Activated CD4-positive, CD25-positive, alpha-beta regulatory T cell (primary cell): Measurements from ENCODE around the gene SLC22A4.

ENCODE experiments used
- DNase-seq, 4 experiments: peaks; one replicate each; lab custom pipeline; 2025; lab: John Stamatoyannopoulos, UW

Gene SLC22A4

DNA sequence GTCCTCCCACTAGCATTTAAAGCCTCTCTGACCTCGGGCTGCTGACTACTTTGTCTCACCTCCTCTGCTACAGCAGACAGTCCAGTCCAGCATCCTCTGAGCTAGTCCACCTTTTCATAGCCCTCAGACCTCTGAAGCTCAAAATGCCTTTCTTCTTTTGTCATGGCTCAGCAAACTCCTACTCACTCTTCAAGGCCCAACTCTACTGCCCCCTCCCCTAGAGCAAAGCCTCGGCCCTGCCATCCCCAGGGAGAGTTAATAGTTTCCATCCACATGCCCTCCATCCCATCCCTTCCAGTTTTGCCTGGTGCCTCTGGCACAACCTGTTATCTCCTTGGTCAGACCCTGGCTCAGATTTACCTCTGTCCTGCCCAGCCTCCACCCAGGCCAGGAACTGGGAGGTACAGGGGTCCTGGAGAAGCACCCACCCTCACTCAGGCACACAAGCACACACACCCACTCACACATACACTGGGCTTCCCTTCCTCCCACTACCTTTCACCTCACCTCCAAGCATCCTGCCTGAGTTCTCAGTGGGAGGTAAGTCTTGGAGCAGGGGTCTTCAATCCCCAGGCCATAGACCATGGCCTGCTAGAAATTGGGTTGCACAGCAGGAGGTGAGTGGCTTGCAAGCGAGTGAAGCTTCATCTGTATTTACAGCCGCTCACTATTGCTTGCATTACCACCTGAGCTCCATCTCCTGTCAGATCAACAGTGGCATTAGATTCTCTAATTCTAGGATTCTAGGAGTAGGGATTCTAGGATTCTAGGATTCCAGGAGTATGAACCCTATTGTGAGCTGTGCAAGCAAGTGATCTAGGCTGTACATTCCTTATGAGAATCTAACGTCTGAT, 18.6 kb upstream of the SLC22A4 start:
- DNase-seq = no peak

DNA sequence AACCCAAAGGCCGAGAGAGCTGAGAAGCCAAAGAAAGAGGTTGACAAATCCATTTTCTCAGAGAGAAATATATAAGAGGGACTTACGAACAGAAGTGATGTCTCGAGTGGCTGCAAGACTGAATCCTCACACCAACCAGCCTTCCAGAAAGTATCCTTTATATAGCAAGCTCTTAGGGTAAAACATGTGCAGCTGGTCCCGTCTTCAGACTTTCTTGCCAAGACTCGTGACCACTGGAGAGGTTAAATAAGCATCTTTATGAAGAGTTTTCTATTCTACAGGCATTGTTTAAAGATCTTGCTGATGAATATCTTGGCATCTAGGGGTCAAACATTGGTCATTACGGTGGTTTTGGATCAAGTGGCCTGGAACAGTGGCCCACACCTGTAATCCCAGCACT, 16.9 kb upstream of the SLC22A4 start:
- DNase-seq = no peak

DNA sequence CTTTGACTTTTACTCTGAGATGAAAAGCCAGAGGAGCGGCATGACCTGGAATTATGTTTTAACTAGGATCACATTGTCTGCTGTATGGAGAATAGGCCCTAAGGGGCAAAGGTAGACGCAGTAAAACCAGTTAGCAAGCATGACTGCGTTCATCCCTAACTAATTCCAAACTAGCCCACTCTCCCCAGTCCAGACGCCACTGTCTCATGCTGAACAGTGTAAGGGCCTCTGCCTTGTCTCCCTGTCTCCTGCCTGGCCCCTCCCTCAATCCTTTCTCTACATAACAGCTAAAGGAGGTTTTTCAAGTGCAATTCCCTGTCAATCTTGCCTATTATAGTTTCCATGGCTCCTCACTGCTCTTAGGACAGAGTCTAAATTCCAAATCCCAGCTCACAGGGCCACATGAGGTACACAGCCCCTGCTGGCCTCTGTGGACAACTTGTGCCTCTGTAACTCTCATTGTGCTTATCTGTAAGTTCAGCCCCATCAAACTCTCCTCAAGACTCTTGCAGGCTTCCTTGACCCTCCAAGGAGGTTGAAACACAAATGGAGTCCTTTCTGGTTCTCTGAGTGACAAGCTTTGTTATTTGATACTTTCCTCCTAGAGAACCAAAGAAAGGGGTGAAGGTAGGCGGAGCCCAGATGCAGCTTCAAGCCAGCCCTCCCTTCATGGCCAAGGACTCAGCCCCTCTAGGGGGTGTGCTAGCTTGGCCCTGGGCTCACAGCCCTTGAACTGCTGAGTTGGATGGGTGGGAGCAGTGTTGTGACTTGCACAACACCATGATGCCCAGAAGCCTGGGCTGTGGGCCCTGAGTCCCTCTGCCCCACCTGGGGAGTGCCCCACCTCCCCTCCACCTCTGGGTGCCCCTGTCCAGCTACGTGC, 16.0 kb upstream of the SLC22A4 start:
- DNase-seq = no peak

DNA sequence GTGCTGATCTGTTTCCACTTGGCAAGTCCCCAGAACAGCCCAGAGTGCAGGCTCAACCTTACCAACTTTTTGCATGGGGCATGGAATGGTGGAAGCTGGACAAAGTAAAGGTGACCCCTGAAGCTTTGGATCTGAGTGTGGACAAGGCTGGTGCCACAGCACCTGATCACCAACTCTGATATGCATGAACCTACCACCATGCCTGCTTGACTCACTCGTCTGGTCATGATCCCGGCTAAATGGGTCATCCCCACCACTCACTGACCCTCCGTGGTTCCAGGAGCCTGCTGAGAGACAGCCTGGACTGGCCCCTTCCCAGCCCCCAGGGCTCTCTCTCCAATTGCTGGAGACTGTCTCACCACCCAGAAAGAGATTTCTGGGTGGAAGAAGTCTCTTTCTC, 14.4 kb upstream of the SLC22A4 start:
- no peak for DNase-seq

DNA sequence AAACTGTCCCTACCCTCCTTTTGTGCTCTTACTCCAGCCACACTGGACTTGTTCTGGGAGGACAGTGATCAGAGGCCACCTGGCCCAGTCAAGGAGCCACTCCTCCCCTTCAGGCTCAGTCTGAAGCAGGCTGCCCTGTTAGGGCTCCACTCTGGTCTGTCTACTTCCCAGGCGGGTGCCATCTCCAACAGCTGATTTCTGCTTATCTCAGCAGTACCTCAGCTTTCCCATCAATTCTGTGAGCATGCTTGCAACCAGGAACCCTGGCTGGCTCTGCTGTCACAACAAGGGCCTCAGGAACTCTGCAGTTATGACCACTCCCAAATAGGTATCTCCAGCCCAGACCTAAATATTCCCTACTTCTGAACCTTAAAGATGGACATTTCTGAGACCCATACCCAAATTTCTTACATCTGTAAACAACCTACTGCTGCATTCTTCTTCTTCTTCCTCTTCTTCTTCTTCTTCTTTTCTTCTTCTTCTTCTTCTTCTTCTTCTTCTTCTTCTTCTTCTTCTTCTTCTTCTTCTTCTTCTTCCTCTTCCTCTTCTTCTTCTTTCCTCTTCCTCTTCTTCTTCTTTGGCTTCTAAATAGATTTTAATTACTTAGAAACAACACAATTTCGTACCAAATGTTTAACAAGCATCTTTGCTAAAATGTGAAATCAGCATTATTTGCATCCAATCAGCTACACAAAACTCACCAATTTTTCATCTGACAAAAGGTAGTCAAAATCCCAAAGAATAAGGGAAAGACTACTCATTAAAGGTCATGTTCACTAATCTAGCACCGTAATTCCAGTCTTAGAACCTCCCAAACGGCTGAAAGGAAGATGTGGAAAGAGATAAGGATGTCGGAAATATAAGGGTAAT, 13.6 kb upstream of the SLC22A4 start:
- DNase-seq = no peak

DNA sequence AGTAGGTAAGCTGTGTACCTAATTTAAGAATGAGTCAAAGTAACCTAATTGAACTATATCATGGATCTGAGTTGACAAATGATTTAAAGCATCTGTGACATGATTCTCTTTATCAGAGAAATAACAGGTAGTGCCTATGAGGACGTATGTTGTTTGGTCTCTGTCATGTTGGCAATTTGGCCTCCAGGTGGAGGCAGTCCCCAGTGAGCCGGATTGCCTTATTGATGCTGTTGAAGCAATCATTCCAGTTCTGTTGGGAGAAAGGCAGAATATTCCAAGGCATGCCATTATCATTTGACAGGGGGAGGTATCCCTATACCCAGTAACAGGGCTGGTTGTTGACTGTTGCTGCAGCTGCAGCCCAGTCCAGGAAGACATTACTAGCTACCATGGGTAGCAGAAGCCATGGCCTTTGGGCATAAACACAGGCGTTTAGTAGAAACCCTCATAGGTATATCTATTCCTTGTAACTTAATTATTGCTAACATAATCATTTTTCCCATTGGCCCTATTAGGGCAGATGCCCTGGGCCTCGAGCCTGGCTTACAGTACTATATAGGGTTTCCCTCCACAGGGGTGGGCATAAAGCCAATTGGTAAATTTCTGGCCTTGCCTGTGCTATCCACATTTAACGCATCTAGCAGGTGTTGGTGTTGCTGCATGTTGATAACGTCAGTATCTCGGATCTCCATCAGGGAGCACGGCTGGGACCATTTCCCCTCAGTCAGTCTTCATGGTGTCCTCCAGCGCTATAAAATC, 12.2 kb upstream of the SLC22A4 start:
- no peak for DNase-seq

DNA sequence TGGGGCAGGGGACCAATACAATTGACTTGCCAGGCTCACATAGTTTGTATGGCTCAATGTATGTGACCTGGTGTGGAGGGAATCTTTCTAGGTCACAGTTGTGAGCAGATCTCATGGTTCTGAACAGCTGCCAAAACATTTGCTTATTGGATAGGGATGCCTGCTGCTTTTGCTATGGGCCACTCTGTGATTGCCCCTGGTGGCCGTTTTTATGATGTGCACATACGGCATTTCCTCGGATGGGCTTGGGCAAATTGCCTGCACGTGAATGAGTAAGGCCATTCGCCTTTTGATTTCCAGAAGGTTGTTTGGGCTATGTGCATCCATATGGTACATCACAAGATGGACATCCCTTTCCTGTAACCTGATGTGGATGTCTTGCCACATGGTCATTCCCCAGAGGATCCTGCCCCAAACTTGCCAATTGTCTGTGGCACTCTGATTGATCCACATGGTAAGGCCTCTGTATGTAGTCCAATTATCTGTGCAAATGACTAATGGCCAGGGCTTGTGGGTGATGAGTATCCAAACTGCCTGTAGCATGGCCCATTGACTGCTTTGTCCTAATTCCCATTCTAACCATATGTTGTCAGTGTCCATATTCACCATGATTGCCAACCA, 10.7 kb upstream of the SLC22A4 start:
- no peak for DNase-seq

DNA sequence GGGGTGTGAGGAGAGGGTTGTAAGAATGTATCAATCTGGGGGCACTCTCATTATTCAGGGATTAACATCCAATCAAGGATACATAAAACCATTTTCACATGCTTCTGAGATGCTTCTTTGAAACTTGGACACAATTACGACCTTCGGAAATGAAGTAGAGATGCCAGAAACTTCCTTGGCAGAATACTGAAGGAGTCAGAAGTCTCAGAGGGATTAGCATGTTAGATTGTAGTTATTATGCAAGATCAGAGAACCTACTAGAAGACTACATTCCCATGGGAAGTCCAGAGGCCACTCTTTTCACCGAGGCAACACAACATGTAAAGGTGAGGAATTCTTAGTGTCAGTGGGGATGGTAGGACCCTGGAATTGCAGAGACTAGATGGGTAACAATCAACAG, 5.1 kb upstream of the SLC22A4 start:
- no peak for DNase-seq

DNA sequence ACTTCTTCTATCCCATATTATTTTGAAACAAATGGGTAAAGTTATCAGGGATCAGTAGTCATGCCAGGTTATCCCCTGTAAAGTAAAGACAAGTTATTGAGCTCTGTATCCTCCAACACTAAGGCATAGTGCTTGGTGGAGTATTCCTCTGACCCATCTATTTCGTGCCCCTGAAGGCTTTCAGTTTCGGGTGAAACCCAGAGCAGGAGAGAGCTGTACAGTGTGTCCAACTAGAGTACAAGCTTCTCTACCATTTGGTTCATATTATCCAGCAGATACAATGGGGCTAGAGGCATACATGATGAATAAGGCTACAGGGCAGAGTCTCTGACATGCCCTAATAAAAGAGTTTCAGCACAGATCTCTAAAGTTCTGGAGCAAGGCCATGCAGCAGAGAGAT, 3.2 kb upstream of the SLC22A4 start:
- DNase-seq = no peak

DNA sequence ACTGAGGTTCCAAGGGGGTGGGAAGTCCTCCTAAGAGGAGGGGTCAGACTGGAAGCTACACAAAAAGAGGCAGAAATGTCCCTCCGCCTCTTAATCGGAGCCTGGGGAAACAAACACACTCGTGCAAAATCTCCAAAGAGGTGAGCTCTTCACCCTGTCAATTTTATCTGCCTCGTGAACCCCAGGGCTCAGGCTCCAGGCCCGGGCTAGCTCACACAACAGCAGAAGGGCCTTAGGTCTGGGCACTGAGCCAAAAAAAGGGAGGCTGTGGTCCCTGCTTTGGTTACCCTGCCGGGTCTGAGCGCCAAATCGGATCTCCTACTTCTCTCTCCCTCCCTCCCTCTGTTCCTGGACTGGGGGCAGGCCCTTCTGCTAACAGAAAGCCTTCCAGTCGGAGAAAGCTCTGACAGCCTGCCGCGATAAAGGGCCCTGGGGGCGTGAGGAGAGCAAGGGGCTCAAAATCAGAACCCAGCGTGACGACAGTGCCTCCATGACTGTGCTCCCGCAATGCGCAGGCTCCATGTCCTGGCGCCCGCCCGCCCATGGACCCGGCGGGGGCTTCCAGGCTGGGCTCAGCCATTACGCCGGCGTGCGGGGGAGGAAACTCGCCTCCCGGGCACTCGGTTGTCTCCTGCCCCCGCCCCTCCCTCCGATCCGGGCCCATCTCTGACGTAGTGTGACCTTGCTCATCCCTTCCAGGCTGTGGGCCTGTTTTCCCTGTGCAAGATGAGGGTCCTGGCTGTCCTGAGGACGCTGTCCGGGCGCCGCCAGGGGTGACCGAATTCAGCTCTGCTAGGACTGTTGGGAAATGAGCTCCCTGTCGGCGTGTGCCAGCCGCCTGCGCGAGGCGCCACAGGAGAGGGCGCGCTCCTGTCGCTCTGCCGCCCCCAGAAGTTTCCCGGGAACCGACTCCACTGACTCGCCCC, 865 bp upstream of the SLC22A4 start:
- peak in 3 of 4 experiments; percentile 6 to 33 (median 29) for DNase-seq

DNA sequence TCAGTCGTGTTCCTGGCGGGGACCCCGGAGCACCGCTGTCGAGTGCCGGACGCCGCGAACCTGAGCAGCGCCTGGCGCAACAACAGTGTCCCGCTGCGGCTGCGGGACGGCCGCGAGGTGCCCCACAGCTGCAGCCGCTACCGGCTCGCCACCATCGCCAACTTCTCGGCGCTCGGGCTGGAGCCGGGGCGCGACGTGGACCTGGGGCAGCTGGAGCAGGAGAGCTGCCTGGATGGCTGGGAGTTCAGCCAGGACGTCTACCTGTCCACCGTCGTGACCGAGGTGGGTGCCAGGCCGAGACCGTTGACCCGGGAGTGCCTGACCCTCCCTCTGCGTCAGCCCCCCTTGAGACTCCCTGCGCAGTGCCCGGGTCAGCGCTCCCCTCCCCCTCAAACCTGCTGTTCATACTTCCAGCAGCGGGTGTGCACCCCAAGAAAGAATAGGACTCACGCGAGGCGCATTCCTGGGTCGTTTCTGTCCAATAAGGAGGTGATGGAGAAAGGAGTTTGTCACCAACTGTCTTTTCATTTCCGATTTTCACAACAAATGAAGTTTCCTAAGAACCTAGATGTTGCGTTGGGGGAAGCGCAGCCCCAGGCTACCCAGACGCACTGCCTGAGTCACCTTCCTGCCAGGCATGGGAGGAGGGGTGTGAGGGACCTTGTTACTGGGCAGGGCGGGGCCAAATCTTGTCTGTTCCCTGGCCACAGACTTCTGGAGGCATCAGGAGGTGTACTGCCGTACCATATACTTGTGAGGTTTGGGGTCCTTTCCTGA, 722 bp downstream of the SLC22A4 start:
- DNase-seq = peak in 2 of 4 experiments; percentile 11 to 24

DNA sequence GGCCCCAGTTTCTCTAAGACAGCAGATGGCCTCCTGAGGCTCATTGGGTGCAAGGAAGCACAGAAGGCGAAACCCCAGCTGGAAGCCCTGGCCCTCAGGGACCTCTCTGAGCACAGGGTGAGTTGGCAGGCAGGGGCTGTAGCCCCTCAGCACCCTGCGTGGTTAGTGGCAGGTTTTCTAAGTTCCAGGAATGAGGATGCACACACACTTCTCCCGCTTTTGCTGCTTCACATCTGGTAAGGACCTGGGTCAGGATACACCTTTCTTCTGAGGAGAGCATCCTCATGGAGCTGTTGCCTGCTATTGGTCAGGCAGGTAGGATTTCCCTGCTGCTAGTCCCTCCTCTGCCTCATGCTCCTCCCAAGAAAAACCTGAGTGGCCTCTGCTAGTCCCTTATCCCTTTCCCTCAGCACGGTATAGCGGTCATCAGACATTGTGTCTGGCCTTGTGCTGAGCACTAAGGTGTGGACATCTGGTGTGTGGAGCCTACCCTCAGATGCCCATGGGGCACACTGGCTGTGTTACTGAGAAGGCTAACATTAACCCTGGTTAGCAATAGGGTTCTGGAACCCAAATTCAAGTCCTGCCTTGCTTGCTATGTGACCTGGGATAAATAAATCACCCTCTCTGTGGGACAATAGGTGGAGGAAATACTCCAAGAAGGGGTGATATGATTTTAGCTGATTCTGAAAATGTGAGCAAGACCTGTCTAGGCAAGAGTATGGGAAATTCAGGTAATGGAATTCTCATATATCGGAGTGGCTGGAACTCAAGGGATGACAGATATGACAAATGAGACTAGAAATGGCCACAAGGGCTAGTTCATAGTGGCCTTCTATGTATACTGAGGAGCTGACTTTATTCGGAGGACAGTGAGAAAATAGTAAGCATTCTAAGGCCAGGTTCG, 1.6 kb downstream of the SLC22A4 start:
- no peak for DNase-seq

DNA sequence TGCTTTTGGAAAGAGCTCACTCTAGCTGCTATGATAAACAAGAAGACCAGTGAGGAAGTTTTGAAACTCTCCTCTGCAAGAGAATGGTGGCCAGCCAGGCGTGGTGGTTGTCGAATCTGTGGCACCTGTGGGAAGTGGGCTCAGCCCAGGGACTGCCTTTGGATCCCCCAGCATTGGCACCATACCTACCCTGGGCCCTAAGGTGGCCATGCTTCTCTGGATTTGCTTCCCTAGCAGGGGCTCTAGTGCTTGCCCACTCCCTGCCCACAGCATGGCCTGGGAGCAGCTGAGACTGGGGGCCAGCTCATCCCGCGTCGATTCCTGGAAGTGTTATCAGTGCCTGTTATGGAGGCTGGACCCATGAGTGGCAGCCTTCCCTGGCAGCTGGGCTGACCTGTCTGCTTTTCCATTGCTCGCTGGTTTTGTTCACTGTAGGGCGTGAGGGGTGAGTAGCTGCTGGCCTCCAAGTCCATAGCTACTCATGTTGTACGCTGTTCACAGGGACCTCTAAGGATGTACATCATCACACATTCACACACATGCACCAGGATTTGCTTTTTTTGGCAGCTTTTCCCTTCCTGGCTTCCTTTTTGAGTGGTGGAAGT, 2.3 kb downstream of the SLC22A4 start:
- DNase-seq = no peak

DNA sequence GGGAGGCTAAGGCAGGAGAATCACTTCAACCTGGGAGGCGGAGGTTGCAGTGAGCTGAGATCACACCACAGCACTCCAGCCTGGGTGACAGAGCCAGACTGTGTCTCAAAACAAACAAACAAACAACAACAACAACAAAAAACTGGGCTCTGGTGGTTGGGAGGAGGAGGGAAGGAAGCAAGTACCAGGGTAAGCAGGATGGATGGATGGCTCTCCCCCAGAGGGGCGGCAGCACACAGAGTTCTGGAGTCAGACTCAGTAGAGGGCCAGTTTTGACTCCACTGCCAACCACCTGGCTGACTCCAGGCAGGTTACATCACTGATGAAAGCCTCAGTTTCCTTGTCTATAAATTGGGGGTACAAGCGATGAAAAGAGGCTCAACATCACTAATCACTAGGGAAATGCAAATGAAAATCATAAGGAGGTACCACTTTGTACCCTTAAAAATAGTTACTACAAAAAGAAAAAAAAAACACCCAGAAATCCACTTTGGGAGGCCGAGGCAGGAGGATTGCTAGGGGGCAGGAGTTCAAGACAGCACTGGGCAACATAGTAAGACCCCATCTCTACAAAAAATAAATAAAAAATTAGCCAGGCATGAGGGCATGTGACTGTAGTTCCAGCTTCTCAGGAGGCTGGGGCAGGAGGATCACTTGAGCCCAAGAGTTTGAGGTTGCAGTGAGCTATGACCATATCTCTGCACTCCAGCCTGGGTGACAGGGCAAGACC, 3.2 kb downstream of the SLC22A4 start:
- DNase-seq = no peak

DNA sequence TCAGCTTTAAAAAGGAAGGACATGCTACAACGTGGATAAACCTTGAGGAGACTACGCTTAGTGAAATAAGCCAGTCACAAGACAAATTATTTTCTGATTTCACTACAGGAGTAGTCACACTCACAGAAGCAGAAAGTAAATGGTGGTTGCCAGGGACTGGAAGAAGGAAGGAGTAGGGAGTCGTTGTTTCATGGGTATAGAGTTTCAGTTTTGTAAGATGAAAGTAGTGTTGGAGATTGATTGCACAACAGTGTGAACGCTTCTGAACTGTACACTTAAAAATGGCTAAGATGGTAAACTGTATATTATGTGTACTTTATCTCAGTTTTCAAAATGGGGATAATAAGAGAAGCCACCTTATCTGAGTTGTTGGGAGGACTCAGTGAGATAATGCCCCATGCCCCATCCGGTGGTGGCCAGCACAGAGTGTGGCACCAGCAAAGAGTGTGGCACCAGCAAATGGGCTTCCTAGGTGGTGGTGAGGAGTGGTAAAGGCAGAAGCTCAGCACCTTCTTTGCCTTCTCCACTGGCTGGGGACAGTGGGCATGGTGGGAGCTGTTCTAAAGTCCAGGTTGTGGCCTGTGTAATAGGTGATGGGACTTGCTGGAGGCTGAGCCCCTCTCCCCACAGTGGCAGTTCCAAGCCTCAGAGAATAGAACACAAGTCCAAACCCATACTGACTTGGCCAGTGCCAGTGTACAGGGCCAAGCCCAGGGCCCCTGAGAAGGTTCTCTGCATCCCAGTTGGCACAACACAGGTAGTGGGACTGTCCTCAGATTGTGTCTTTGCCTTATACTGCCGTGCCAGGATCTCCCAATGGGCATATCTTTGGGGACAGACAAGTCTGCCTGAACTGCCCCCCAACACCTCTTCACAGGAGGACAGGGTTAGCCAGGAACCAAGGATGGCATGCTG, 4.4 kb downstream of the SLC22A4 start:
- no peak for DNase-seq

DNA sequence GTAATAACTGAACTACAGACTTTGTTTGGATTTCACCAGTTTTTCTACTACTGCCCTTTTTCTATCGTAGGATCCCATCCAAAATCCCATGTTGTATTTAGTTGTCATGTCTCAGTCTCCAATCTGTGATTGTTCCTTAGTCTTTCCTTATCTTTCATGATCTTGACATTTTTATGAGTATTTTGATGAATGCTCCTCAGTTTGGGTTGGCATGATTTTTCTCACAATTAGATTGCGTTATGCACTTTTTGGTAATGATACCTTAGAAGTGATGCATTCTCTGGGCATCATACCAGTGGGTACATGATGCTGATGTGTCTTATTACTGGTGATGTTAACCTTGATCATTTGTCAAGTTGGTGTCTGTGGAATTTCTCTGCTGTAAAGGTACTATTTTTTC, 5.7 kb downstream of the SLC22A4 start:
- no peak for DNase-seq
